Hematopoietic multipotent progenitor cell treated with erythropoietin and hydrocortisone succinate and interleukin-3 and kit ligand, for 8 days (in vitro differentiated cells): Measurements from ENCODE around the gene CDH3.
A peak's percentile ranks its signal among the peaks of the same experiment; 100 is the strongest.

Source experiments
- DNase-seq: peaks from one replicate; pipeline ENCODE4 v3.0.0-alpha.2; 2015

The CDH3 gene

DNA sequence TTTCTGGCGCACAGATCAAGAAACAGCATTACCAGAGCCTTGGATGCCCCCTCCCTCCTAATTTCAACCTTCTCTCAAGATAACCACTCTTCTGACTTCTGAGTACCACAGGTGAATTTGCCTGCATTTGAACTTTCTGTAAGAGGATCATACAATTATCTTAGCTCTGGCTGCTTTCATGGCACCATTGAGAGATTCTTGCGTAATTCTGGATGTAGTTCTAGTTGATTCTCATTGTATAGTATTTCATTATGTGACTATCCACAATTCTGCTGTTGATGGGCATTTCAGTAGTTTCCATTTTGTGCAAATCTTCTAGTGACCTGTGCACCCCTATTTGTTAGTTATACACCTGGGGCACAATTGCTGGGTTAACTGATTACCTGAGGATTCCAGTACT, 7.5 kb downstream of the CDH3 start:
- no peak for DNase-seq

GRCh38 chr16:68655806-68656205, 10.7 kb downstream of the CDH3 start:
- DNase-seq: no peak

DNA sequence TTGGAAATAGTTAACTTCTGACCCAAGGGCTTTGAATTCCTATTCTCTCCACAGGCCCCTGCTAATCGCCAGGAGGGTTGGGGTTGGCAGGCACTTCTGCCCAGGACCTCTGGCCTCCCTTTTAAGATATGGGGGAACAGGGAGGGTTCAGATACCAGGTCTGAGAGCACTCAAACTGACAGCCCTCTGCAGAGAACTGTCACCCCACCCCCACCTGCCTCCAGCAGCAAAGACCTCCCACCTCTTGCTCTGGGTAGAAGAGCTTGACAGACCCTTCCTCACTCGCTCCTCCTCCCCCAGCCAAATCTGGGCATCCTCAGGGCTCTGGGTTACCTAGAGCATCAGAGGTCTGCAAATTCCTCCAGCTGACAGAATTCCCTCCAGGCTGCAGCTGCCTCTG, 11.6 kb downstream of the CDH3 start:
- DNase-seq: no peak

DNA sequence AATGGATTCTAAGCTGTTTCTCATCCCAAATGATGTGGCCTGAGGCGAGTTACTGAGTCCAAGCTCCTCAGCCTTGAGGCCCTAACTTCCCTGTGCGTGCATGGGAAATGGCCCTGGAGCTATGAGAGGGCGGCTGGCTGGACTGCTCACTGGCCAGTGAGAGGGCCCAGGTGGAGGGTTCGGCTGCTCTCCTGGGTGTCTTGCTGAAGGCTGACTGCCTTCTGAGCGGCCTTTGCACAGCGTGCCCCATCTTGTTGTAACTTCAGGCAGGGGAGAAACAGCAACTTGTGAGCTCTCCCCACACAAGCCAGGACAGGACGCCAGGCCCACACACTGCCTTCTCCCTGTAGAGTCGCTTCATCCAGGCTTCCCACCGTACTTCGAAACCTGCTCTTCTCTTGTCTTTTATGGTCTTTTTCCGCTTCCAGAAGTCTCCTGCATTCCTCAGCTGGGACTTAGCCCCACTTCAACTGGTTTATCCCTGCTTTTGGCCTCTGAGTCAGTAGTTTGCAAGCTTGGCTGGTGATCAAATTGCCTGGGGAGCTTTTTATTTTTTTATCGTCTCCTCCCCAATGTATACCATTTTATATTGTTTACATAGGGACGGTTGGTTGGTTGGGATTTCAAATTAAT, 13.3 kb downstream of the CDH3 start:
- no peak for DNase-seq

DNA sequence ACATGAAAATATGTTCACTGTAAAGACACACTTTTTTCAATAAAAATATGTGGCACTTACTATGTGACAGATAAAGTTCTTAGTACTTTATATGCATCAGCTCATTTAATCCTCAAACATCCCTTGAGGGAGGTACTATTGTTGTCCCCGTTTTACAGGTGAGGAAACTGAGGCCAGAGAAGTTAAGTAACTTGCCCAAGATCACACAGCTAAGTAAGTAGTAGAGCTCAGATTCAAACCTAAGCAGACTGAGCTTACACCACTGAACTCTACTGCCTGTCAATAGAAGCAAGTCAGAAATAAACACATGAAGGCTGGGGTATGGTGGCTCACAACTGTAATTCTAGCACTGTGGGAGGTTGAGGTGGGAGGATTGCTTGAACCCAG, 13.9 kb downstream of the CDH3 start:
- no peak for DNase-seq

DNA sequence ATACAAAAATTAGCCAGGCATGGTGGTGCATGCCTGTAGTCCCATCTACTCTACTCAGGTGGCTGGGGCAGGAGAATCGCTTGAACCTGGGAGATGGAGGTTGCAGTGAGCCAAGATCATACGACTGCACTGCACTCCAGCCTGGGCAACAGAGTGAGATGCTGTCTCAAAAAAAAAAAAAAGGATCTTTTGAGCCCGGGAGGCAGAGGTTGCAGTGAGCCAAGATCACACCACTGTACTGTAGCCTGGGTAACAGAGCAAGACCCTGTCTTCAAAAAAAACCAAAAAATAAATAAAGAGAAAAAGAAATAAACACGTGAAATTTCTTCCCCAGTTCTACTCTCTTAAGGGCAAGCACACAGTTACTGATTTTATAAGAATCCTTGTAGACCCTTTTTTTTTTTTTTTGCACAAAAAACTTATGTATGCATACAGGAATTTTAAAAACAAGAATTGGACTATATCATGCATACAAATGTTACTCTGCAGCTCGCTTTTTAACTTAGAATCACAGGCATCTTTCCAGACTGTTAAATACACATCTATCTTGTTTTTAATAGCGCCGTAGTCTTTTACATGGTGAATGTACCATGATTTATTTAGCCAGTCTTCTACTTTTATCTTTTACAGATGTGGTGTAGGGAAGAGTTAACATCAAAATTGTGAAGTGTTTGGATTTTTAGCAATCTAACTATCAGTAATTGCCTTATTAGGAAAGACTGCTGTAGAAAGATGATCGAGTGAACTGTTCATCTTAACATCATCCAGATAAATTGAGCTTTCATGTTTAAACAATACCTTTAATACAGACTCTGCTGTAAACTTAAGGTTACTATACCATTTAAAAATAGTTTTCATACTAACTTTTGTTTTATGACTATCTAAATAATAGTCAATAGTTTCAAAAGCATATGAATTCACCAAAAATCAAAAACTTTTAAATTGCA, 14.6 kb downstream of the CDH3 start:
- no peak for DNase-seq

GRCh38 chr16:68660359-68660795, 15.3 kb downstream of the CDH3 start:
- no peak for DNase-seq

- DNase-seq: no peak
Measured at GRCh38 chr16:68662035-68662434, 16.9 kb downstream of the CDH3 start.

GRCh38 chr16:68664297-68664696, 19.2 kb downstream of the CDH3 start:
- DNase-seq: no peak

DNA sequence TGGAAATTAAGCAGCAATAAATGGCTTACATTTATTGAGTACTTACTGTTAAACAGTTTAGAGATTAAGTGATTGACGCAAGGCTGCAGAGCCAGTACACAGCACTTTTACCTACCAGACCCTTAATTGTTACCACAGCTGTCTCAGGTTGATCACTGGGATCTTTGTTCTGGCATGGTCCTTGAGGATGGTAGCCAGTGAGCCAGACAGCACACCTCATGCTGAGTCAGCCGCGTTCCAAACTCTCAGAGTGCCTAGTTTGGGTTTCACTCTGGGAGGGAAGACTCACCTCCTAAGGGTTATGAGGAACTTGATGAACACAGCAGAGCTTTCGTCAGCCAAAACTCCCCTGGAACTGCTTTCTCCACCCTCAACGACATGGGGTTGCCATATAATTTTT, 20.4 kb downstream of the CDH3 start:
- DNase-seq: no peak

GRCh38 chr16:68668266-68668665, 23.2 kb downstream of the CDH3 start:
- no peak for DNase-seq

DNA sequence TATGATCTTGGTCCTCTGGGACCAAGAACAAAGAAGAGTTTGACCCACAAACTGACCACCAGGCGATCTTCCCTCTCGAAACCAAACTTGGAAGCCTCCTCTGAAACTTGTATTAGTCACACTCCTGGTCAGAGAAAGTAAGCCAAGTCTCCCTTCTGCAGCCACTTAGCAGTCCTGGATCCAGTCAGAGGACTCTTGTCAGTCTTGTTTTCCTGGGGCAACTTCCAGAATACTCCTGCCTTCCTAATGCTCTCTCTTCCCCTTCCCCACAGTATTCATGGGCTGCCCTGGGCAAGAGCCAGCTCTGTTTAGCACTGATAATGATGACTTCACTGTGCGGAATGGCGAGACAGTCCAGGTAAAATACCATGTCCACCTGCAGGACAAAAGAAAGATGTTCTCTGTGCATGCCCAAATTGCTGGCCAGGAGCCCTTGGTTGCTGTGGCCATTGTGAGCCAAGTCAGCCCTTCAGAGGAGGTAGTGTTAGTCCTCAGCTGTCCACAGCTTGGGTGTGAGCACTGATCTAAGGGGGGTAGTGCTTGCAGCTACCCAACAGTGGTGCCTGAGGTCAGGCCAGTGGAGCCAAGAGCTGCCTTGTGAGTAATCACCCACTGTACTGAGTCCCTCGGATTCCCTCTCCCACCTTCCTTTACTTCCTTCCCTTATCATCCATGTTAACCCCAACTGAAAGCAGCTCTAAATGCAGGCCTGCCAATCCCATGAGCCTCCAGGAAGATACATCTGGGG, 31.2 kb downstream of the CDH3 start:
- DNase-seq: no peak

DNA sequence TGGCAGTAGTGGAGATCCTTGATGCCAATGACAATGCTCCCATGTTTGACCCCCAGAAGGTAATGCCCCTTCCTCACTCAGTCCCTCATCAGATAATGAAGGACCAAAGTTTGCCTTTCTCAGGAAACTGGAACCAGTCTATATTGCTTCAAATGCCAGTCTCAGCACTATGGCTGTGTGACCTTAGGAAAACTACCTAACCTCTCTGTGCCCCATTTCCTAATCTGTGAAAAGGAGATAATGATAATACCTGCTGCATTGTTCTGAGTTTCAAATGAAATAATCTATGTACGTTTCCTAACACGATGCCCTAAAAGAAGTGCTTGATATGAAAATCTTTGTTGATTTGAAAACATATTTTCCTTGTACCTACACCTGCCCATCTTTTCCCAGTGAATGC, 35.9 kb downstream of the CDH3 start:
- DNase-seq: no peak

DNA sequence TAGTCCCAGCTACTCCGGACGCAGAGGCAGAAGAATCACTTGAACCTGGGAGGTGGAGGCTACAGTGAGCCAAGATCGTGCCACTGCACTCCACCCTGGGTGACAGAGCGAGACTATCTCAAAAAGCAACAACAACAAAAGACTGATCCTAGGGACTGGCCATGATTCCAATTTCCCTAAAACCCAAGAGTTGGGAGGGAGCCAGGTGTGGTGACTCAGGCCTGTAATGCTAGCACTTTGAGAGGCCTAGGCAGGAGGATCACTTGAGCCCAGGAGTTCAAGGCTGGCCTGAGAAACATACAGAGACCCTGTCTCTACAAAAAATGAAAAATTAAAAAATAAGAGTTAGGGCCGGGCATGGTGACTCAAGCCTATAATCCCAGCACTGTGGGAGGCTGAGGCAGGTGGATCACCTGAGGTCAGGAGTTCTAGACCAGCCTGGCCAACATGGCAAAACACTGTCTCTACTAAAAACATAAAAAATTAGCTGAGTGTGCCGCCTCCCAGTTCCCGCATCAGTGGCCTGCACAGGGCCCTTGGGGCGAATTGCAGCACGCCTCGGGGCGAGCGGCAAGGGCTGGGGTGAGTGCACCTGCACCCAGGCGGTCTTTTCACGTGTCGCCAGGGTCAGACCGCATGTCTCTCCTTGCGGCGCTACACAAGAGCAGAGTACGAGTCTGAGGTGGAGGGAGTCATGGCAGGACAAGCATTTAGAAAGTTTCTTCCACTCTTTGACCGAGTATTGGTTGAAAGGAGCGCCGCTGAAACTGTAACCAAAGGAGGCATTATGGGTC, 40.8 kb downstream of the CDH3 start:
- no peak for DNase-seq

DNA sequence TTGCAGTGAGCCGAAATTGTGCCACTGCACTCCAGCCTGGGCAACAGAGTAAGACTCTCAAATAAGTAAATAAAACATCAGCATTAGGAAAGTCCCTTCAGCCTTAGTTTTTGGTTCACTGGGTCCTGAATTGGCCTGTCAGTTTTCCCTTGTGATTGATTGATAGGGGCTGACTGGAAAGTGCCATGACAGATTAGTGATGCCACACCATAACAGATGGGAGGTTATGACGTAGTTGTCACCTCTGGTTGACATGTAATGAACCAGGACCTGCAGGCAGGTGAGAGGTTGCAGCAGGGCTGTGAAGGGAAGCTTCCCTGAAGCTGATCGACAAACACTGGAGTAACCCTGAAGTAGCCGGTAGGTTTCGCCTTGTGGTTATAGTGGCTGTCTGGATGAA, 41.8 kb downstream of the CDH3 start:
- DNase-seq: no peak

DNA sequence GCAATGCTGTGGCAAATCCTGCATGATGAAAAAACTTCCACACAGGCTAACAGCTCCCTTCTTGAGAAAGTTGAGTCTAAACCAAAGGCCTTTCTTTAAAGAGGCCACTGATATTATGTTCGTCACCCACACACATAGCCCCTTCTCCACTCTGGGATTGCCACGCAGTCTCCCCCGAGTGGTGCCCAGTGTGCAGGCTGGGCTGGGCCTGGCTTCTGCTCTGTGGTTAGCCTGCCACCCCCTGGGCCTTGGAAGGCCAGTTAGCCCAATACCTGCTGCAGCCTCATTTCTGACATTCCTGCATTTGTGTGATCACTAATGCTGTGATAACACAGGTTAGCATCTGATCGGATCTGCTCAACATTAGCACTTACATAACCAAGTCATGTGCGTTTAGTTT, 44.8 kb downstream of the CDH3 start:
- no peak for DNase-seq

DNA sequence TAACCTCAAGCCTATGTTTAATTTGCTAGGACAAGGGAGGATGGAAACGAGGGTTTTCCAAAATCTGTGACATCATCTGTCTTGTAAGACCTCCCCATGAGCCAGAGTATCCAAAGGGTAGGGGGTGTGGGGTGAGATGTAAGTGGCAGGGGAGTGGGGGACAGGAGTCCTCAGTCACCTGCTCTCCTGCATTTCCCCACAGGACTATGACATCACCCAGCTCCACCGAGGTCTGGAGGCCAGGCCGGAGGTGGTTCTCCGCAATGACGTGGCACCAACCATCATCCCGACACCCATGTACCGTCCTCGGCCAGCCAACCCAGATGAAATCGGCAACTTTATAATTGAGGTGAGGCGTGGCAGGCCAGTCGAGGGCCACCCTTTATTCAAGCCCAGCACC, 50.5 kb downstream of the CDH3 start:
- no peak for DNase-seq

DNA sequence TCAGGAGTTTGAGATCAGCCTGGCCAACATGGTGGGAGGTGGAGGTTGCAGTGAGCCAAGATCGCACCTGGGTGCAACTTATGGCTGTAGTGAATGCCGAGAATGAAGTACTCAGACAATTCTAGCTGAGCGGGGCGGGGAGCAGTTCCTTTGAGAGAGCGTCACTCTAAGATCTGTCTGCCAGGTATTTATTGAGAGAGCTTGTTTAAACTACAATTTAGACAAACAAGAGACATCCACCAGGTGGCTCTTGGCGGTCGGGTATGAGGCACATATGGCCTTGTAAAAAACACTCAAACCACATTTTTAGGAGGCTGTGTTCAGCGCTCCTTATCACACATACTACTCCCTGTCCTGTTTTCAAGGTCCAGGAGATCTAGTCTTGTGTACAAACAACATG, 51.4 kb downstream of the CDH3 start:
- DNase-seq: peak; percentile 41

DNA sequence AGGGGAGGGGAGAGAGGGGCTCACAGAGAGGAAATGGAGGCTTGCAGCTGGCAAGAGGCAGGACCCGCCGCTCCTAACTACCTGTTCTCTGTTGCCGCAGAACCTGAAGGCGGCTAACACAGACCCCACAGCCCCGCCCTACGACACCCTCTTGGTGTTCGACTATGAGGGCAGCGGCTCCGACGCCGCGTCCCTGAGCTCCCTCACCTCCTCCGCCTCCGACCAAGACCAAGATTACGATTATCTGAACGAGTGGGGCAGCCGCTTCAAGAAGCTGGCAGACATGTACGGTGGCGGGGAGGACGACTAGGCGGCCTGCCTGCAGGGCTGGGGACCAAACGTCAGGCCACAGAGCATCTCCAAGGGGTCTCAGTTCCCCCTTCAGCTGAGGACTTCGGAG, 53.0 kb downstream of the CDH3 start:
- no peak for DNase-seq

DNA sequence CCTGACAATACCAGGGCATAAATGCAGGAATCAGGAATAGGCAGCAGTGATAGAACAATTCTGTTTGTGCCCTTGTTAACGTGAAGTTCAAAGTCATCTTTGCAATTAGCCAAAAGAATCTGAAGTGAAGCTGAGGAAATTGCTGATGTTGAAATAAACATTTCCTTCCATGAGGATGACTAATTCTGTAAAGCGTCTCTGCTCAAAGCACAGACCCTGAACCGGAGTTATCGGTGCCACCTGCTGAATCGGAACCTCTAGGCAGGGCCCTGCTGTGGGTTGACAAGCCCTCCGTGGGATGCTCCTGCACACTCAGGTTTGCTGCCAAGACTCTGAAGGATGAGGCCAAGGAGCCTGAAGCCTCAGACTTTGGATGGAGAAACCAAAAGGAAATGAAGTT, 55.0 kb downstream of the CDH3 start:
- no peak for DNase-seq

DNA sequence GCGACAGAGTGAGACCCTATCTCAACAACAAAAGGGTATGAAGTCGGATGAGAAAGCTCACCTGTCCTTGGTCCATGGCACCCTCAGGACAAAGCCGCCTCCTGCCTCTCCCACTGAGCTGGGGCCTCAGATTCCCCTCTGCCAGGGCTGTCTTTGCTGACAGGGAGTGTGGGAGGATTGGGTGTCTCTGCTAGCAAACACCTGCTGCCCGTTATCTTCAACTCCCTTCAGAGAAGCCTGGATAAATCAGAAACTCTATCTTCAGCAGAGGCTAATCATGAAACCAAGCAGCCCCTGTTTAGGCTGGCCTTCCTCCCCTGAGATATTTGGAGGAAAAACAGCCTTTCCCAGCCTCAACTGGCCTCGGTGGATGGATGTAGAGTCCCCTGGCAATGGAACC, 55.7 kb downstream of the CDH3 start:
- DNase-seq: no peak

DNA sequence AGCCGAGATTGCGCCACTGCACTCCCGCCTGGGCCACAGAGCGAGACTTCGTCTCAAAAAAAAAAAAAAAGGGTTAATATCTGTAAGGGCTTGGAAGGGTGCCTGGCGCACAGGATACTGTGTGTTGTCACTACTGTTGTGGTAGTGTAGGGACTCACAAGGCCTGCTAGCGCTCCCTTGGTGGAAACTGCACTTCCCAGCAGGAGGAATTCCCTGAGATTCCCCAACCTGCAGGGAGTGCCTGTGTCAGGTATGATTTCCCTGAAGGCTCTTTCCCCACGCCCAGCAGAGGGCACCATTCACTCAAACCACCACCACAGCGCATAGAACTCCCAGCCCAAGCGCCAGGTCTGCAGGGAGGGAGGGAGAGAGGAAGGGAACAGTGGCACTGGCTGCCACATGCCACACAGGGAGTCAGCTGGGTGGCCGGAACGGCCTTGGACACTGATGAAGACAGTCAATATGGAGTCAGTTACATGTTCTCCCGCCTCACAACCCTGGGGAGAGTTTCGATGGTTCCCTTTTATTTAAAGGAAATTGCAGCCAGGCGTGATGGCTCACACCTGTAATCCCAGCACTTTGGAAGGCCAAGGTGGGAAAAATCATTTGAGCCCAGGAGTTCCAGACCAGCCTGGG, 59.2 kb downstream of the CDH3 start:
- DNase-seq: peak; percentile 88
